GM21529 (cell line): ENCODE results near the gene MRPL11.

Experiments used
- ATAC-seq: cut with Tn5 transposase; IDR thresholded peaks from one replicate; pipeline ENCODE4 v1.9.1; 2021; ENCODE audit not compliant: unreplicated experiment

MRPL11 gene

GRCh38 chr11:66438504-66439466 lies at the start of gene MRPL11:
MRPL11 (minus strand) TSS chr11:66438848; CDS start chr11:66438754, 94 bp downstream.
- ATAC-seq = peak; percentile 93

GRCh38 chr11:66484806-66485380 lies 46.2 kb upstream of the MRPL11 start:
- no peak for ATAC-seq

GRCh38 chr11:66480117-66480938 lies 41.7 kb upstream of the MRPL11 start, which contains the start of gene DPP3:
DPP3 (plus strand) TSS chr11:66480434; CDS start chr11:66482201, 1,767 bp downstream.
- ATAC-seq = peak; percentile 85

GRCh38 chr11:66479394-66480116 lies 40.9 kb upstream of the MRPL11 start:
- no peak for ATAC-seq

GRCh38 chr11:66478729-66479393 lies 40.2 kb upstream of the MRPL11 start:
- ATAC-seq = no peak

- ATAC-seq = no peak
Measured at GRCh38 chr11:66477263-66478201, 38.9 kb upstream of the MRPL11 start.

- no peak for ATAC-seq
Measured at GRCh38 chr11:66476841-66477251, 38.2 kb upstream of the MRPL11 start.

- ATAC-seq = no peak
Measured at GRCh38 chr11:66476173-66476840, 37.7 kb upstream of the MRPL11 start.

GRCh38 chr11:66475349-66476172 lies 36.9 kb upstream of the MRPL11 start:
- no peak for ATAC-seq

GRCh38 chr11:66473608-66474515 lies 35.2 kb upstream of the MRPL11 start:
- ATAC-seq = no peak

GRCh38 chr11:66473167-66473566 lies 34.5 kb upstream of the MRPL11 start:
- ATAC-seq = no peak

GRCh38 chr11:66472054-66472453 lies 33.4 kb upstream of the MRPL11 start:
- no peak for ATAC-seq

- ATAC-seq = no peak
Measured at GRCh38 chr11:66471142-66471541, 32.5 kb upstream of the MRPL11 start.

GRCh38 chr11:66470015-66470414 lies 31.4 kb upstream of the MRPL11 start:
- no peak for ATAC-seq

GRCh38 chr11:66469441-66469840 lies 30.8 kb upstream of the MRPL11 start:
- ATAC-seq = no peak

GRCh38 chr11:66468691-66469090 lies 30.0 kb upstream of the MRPL11 start:
- ATAC-seq = no peak

GRCh38 chr11:66467756-66468155 lies 29.1 kb upstream of the MRPL11 start:
- ATAC-seq = no peak
